Ovary (tissue), 3 donors: ENCODE results near the gene RYK.

Experiments
- CTCF ChIP-seq, 3 donors: fragments of 450-650 bp in 2 of 3; fragments of 200-600 bp in 1 of 3; IDR thresholded peaks; one replicate each; pipeline versions ENCODE4 v1.5.1 to v1.8.0; 2016 to 2022; ENCODE audit warnings: antibody characterized with exemption in 3 of 3, mild to moderate bottlenecking in 1 of 3
- POLR2A ChIP-seq: fragments of 450-650 bp; IDR thresholded peaks from one replicate; pipeline ENCODE4 v1.6.1; 2017; ENCODE audit warnings: antibody characterized with exemption, mild to moderate bottlenecking, moderate library complexity
- donor health status: DM: no; HTN: no; CAD: no.

- TF ChIP-seq CTCF (IDR thresholded peaks at IDR 0.05): no peak
- TF ChIP-seq POLR2A: no peak
Observed at GRCh38 chr3:134136604-134137003, 114.1 kb downstream of the RYK start.
